AG09319 (cell line): ENCODE data around the gene C18orf63.

ENCODE experiments used
- DNase-seq: peaks from one replicate; pipeline ENCODE4 v3.0.0-alpha.2; 2010; ENCODE audit warnings: low read depth; ENCODE audit errors: extremely low read depth
- TF ChIP-seq, protein P1 (sequence below): IDR thresholded peaks from 2 replicates; pipeline ENCODE4 v1.5.1; 2011; ENCODE audit warnings: low read depth, mild to moderate bottlenecking, inconsistent platforms, low read length, moderate library complexity

Gene C18orf63

DNA sequence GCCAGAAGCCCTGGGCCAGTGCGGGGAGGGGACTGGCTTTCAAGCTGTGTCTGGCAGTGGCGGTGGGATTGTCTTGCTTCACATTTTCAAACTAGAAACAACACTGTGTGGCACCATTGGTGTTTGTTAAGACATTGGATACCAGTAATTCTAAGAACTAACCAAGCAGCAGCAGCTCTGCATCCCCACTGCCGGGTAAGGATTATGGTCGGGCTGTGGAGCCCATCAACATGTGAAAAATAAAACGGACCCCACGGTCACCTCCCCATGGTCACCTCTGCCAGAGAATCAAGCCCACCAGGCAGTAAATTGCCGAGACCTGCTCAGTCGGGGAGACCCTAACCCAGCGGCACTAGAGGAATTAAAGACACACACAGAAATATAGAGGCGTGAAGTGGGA, 65.3 kb downstream of the C18orf63 start:
- TF ChIP-seq, protein P1, sequence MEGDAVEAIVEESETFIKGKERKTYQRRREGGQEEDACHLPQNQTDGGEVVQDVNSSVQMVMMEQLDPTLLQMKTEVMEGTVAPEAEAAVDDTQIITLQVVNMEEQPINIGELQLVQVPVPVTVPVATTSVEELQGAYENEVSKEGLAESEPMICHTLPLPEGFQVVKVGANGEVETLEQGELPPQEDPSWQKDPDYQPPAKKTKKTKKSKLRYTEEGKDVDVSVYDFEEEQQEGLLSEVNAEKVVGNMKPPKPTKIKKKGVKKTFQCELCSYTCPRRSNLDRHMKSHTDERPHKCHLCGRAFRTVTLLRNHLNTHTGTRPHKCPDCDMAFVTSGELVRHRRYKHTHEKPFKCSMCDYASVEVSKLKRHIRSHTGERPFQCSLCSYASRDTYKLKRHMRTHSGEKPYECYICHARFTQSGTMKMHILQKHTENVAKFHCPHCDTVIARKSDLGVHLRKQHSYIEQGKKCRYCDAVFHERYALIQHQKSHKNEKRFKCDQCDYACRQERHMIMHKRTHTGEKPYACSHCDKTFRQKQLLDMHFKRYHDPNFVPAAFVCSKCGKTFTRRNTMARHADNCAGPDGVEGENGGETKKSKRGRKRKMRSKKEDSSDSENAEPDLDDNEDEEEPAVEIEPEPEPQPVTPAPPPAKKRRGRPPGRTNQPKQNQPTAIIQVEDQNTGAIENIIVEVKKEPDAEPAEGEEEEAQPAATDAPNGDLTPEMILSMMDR, result no peak
- DNase-seq, result no peak

DNA sequence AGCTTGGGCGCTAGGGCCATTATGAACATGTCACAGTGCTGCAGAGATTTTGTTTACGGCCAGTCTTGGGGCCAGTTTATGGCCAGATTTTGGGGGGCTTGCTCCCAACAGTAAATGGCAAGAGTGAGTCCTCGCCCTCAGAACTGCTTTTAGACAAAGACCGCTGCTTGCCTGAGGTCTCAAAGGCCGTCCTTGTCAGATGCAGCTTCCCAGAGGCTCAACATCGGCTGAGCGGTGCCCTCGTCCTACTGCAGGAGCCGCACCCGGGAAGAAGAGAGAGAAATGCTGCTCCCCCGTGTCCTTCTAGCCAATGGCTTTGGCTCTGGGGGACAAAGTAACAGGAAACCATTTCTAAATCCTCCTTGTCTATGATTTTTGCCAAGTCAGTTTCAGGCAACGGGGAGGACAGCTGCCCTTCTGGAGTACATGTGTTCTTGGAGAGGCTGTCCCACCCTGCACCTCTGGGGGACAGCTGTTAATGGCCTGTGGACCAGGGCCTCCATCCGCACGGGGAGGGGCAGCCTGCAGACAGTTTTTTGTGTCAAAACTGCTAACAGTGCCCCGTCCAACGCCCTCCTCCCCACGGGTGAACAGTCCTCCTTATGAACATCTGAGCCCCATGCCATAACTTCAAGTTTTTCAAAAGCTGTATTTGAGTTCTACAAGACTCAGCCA, 66.1 kb downstream of the C18orf63 start:
- no peak for DNase-seq
- TF ChIP-seq, protein P1, result no peak

DNA sequence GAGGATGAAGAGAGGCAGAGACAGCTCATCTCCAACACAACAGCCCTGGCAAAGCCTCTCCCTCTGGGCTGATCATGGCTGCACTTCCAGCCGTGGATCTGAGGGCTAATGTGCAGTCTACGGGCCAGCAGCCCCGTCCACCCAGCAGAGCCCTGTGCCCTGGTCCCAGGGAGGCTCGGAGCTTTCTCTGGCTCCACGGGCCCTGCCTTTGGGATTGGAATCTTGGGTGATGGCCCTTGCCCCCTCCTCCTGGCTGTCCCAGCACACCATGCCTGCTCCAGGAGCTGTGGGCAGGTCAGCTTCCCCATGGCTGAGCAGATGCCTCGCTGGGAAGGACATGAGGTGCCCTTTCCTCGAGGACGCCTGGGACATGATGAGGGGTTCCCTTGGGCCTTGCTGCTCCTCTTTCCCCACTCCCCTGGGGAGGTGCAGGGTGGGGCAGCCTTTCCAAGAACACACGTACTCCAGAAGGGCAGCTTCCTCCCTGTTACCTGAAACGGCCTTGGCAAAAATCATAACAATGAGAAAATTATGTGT, 66.9 kb downstream of the C18orf63 start:
- TF ChIP-seq, protein P1, result no peak
- DNase-seq, result no peak

DNA sequence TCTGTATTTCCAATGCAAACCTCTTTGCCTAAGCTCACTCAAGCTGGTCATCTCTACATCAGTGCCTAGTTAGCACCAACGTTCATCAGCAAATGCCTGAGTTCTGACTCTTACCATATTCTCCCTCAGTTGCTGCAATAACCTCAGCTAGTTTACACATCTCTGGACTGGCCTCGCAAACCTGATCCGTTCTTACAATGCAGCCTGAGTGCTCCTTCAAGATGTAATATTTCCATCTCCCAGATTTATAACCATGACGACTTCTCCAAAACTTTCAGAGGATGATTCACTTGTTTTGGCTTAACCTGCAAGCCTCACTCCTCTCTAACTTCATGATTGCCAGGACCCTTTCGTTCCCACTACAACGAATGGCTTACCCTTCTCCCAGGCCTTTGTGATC, 71.7 kb downstream of the C18orf63 start:
- TF ChIP-seq, protein P1, result no peak
- DNase-seq, result no peak

DNA sequence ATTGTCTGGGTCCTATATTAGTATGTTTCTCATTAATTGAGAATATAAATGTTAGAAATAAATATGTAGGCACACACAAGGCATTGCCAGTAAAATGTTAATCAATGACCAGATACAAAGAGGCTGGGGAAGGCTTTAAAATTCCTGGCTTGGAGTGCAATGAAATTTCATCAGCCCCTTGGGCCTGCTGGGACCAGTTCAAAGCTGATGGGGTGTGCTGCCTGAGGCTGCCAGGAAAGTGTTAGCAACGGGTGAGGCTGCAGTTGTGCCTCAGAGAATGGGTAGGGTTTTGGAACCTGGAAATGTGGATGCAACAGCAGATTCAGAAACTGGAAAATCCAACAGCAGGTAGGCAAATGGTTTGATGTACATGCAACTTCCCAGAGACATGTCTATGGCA, 72.6 kb downstream of the C18orf63 start:
- TF ChIP-seq, protein P1, result no peak

DNA sequence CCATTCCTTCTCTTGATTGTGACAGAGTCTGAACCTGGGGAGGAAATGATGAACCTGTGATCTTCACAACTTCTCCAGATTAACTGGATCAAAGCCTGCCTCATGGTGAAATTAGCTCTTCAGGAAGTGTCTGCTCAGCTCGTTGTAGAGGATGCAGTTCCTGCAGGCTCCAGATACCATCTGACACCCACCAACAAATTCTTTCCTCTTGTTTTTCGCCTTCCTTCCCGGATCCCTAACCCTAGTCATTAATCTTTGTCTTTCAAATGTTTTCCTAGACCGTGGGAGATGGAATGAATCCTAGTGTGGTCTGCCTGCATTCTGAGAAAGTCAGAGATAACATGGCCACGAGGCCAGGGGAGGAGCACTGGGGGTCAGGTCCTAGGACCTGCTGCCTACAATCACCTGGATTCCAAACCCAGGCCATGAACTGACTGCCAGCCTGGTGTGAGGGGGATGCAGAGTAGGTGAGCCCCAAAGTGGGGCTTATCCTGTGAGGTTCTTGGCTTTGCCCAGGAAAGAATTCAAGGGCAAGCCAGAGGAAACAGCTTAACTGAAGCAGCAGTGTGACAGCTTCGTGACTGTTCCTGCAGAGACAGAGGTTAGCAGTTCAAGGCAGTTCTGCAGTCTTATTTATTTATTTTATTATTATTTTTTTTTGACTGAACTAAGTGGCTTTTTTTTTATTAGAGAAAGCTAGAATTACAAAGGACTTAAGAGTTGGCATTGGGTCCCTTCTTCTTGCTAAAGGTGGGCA, 73.7 kb downstream of the C18orf63 start:
- no peak for DNase-seq
- TF ChIP-seq, protein P1, result no peak

More for the DNA sequence above, 72.6 kb downstream of the C18orf63 start:
- no peak for DNase-seq

DNA sequence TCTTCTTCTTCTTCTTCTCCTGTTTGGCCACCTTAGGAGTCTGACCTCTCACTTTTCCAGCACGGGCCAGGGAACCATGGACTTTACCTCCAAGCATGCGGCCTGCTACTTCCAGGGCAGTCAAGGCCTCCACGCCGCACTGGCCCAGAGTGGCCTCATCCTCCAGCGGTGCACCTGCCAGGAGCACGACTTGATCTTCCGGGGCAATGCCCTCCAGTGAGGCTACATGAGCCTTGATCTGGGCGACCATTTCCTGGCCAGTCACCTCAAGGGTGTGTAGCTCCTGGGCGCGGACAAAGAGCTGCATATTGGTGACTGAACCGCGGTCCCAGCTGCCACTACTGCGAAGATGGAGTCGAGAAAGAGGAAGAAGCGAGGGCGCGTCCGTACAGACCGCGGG, 74.4 kb downstream of the C18orf63 start:
- TF ChIP-seq, protein P1, result no peak
- DNase-seq, result no peak
